Lower lobe of right lung (tissue), 2 donors: ENCODE data around the gene MYH4. TPM values are rescaled to one million over a fixed set of nuclear protein-coding genes. Genes with fewer than 3 reads are reported as not detected.

ENCODE experiments used
- ATAC-seq, 2 donors: fragments of 200-7000 bp; cut with Tn5 transposase; one replicate each; pipeline ENCODE4 v1.9.1; 2020 to 2022; ENCODE audit warnings: mild to moderate bottlenecking in 2 of 2, moderate library complexity in 2 of 2
- DNase-seq: peaks from one replicate; pipeline ENCODE4 v3.0.0-alpha.2; 2020
- H3K27ac ChIP-seq: fragments of 200-600 bp; one replicate; pipeline ENCODE4 v1.8.0; 2022
- H3K27me3 ChIP-seq: fragments of 200-600 bp; one replicate; pipeline ENCODE4 v1.8.0; 2022; ENCODE audit warnings: low read depth
- H3K36me3 ChIP-seq: fragments of 200-600 bp; one replicate; pipeline ENCODE4 v1.8.0; 2022; ENCODE audit warnings: mild to moderate bottlenecking
- H3K4me1 ChIP-seq: fragments of 200-600 bp; one replicate; pipeline ENCODE4 v1.8.0; 2022
- H3K4me3 ChIP-seq: fragments of 200-600 bp; one replicate; pipeline ENCODE4 v1.8.0; 2022; ENCODE audit warnings: mild to moderate bottlenecking
- H3K9me3 ChIP-seq: fragments of 200-600 bp; one replicate; pipeline ENCODE4 v1.8.0; 2022
- CTCF ChIP-seq: fragments of 200-600 bp; IDR thresholded peaks from one replicate; pipeline ENCODE4 v1.8.0; 2022; ENCODE audit warnings: antibody characterized with exemption, mild to moderate bottlenecking
- intact Hi-C: fragments of 100-400 bp; cut with DNase I; formaldehyde crosslinking; loops from one replicate; pipeline ENCODE4 v1.11.0; 2022
- total RNA-seq: library from RNA; stranded (reverse); fragmentation: NEBNext Ultra II Directional; extraction: Animal tissue kit (Norgen Biotek cat#: 25700); gene quantifications from one replicate; pipeline ENCODE4 v1.2.1, GENCODE V29; 2021
- donor health status: DM: no; HTN: yes; CAD: no; lungs with severe emphysema.

MYH4 gene
- total RNA-seq, 1 donor from 2014 or later = not detected

GRCh38 chr17:10403589-10403988 is 65.8 kb downstream of the MYH4 start:
- no peaks in the 10 kb centered on the region for H3K27me3 ChIP-seq
- H3K9me3 ChIP-seq = no peaks in the 10 kb centered on the region
- no peak overlapping the region for H3K4me3 ChIP-seq
- intact Hi-C loops = no loop called here
- H3K4me1 ChIP-seq = no peaks in the 10 kb centered on the region
- DNase-seq (no peak), ATAC-seq (no peak)
- TF ChIP-seq CTCF = no peak
- H3K36me3 ChIP-seq = no peaks in the 10 kb centered on the region
- H3K27ac ChIP-seq = no peak overlapping the region

GRCh38 chr17:10398352-10398751 is 71.0 kb downstream of the MYH4 start:
- no peak for TF ChIP-seq CTCF
- H3K27ac ChIP-seq = no peak overlapping the region
- no peaks in the 10 kb centered on the region for H3K36me3 ChIP-seq
- intact Hi-C loops = no loop called here
- ATAC-seq (no peak), DNase-seq (no peak)
- no peak overlapping the region for H3K4me3 ChIP-seq
- H3K9me3 ChIP-seq = no peaks in the 10 kb centered on the region
- no peaks in the 10 kb centered on the region for H3K27me3 ChIP-seq
- no peaks in the 10 kb centered on the region for H3K4me1 ChIP-seq

- DNase-seq = no peak
- TF ChIP-seq CTCF = no peak
- H3K36me3 ChIP-seq = no peaks in the 10 kb centered on the region
- intact Hi-C loops = no loop called here
- H3K9me3 ChIP-seq = no peaks in the 10 kb centered on the region
- no peak overlapping the region for H3K27ac ChIP-seq
- no peak for ATAC-seq
- no peaks in the 10 kb centered on the region for H3K27me3 ChIP-seq
- H3K4me1 ChIP-seq = no peaks in the 10 kb centered on the region
- H3K4me3 ChIP-seq = no peak overlapping the region
These were observed 72.7 kb downstream of the MYH4 start for GRCh38 chr17:10396524-10397163.

GRCh38 chr17:10394201-10394887 is 75.0 kb downstream of the MYH4 start:
- Histone ChIP-seq H3K4me3 (no peak overlapping the region), H3K27me3 (peaks cover 10% of the 10 kb centered on the region), H3K9me3 (no peaks in the 10 kb centered on the region), H3K27ac (no peak overlapping the region), H3K36me3 (no peaks in the 10 kb centered on the region), H3K4me1 (no peaks in the 10 kb centered on the region)
- TF ChIP-seq CTCF = no peak
- intact Hi-C loops = no loop called here
- no peak for DNase-seq
- no peak for ATAC-seq

Other genes with a start within 250 kb of the MYH4 start
- not detected for gene MYH13, start 96.6 kb downstream of the MYH4 start, total RNA-seq
- not detected for gene MYH8, start 47.6 kb downstream of the MYH4 start, total RNA-seq
- not detected for gene MYH1, start 49.0 kb upstream of the MYH4 start, total RNA-seq
- 0.06 TPM for gene MYH2, start 80.1 kb upstream of the MYH4 start, total RNA-seq
- 1.2 TPM for gene MYH3, start 187.8 kb upstream of the MYH4 start, total RNA-seq
- 23.9 TPM for gene SCO1, start 228.0 kb upstream of the MYH4 start, total RNA-seq
- gene ADPRM, start 228.0 kb upstream of the MYH4 start, total RNA-seq = 9.4 TPM